ENCODE data around the gene ITGB2. TPM values are rescaled to one million over a fixed set of nuclear protein-coding genes. Genes with fewer than 3 reads are reported as not detected.

The ITGB2 gene
- total and polyA plus RNA-seq, 2 donors from 2014 or later: 9.5 to 111 TPM

GRCh38 chr21:44886113-44887075 lies 34.3 kb downstream of the ITGB2 start:
- no peak for TF ChIP-seq CTCF (IDR thresholded peaks at IDR 0.05; ENCODE audit: borderline replicate concordance, extremely low read depth, insufficient read depth)
- Histone ChIP-seq H3K4me3 (ENCODE audit: low read length in 3 of 3) (no peak overlapping the region), H3K27ac (ENCODE audit: low read depth in 2 of 2, low read length in 2 of 2) (no peak overlapping the region), H3K9ac (ENCODE audit: low read length in 3 of 3) (no peak overlapping the region), H3K4me1 (ENCODE audit: control insufficient read depth in 2 of 3, insufficient read depth in 2 of 3, low read depth in 1 of 3, low read length in 3 of 3) (peaks cover 0 to 7% (median 5%) of the 10 kb centered on the region in 3 donors), H3K9me3 (ENCODE audit: control insufficient read depth in 2 of 3, insufficient read depth in 1 of 3, low read length in 3 of 3) (no peaks in the 10 kb centered on the region), H3K36me3 (ENCODE audit: control insufficient read depth in 2 of 3, insufficient read depth in 3 of 3, low read length in 3 of 3) (no peaks in the 10 kb centered on the region), H3K27me3 (ENCODE audit: control insufficient read depth, insufficient read depth, low read length) (no peaks in the 10 kb centered on the region)
- DNase-seq (peak in 1 of 5 donors; percentile 32), FAIRE-seq (no peak)
- intact Hi-C loops (cut with DNase I): no loop called here

DNA sequence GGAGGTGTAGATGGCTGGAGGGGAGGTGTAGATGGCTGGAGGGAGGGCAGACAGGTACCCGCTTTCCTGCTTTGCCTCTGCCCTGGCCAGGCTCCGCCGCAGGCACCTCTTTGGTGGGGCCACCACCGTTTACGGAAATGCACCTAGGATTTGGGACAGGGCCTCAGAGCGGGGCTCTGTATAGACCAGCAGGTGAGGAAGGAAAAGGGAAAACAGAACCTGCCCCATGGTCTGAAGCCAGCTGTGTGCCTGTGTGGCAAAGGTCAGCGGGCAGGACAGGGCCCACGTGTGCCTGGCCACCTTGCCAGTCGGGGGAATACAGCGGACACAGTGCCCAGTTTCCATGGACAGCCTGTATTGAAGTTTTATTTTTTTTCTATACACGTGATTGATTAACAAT lies 35.1 kb downstream of the ITGB2 start:
- DNase-seq (no peak), FAIRE-seq (no peak)
- no peak overlapping the region for H3K27ac ChIP-seq (ENCODE audit: low read depth in 2 of 2, low read length in 2 of 2)
- no peak overlapping the region for H3K4me3 ChIP-seq (ENCODE audit: low read length in 3 of 3)
- no peaks in the 10 kb centered on the region for H3K27me3 ChIP-seq (ENCODE audit: control insufficient read depth, insufficient read depth, low read length)
- peaks cover 0 to 11% (median 7%) of the 10 kb centered on the region in 3 donors for H3K4me1 ChIP-seq (ENCODE audit: control insufficient read depth in 2 of 3, insufficient read depth in 2 of 3, low read depth in 1 of 3, low read length in 3 of 3)
- no peak overlapping the region for H3K9ac ChIP-seq (ENCODE audit: low read length in 3 of 3)
- no peak for TF ChIP-seq CTCF (IDR thresholded peaks at IDR 0.05; ENCODE audit: borderline replicate concordance, extremely low read depth, insufficient read depth)
- H3K9me3 ChIP-seq (ENCODE audit: control insufficient read depth in 2 of 3, insufficient read depth in 1 of 3, low read length in 3 of 3): no peaks in the 10 kb centered on the region
- no peaks in the 10 kb centered on the region for H3K36me3 ChIP-seq (ENCODE audit: control insufficient read depth in 2 of 3, insufficient read depth in 3 of 3, low read length in 3 of 3)
- intact Hi-C loops (cut with DNase I): no loop called here

GRCh38 chr21:44884097-44884496 lies 36.6 kb downstream of the ITGB2 start:
- intact Hi-C loops (cut with DNase I): no loop called here
- DNase-seq: peak in 1 of 5 donors; percentile 49
- TF ChIP-seq CTCF (IDR thresholded peaks at IDR 0.05; ENCODE audit: borderline replicate concordance, extremely low read depth, insufficient read depth): no peak
- H3K9me3 ChIP-seq (ENCODE audit: control insufficient read depth in 2 of 3, insufficient read depth in 1 of 3, low read length in 3 of 3): no peaks in the 10 kb centered on the region
- no peak overlapping the region for H3K9ac ChIP-seq (ENCODE audit: low read length in 3 of 3)
- no peak for FAIRE-seq
- H3K27ac ChIP-seq (ENCODE audit: low read depth in 2 of 2, low read length in 2 of 2): no peak overlapping the region
- no peaks in the 10 kb centered on the region for H3K36me3 ChIP-seq (ENCODE audit: control insufficient read depth in 2 of 3, insufficient read depth in 3 of 3, low read length in 3 of 3)
- H3K4me1 ChIP-seq (ENCODE audit: control insufficient read depth in 2 of 3, insufficient read depth in 2 of 3, low read depth in 1 of 3, low read length in 3 of 3): peaks cover 0 to 15% (median 7%) of the 10 kb centered on the region in 3 donors
- H3K27me3 ChIP-seq (ENCODE audit: control insufficient read depth, insufficient read depth, low read length): no peaks in the 10 kb centered on the region
- no peak overlapping the region for H3K4me3 ChIP-seq (ENCODE audit: low read length in 3 of 3)

All from kidney (tissue), 14 donors.